ENCODE measurements around the gene GK. TPM values are rescaled to one million over a fixed set of nuclear protein-coding genes. Genes with fewer than 3 reads are reported as not detected.

Gene GK
- total and polyA plus RNA-seq, 9 of the 15 experiments (the other 6 are each of a cell fraction or from before 2014, with no cell fraction given), result 8.0 to 15.7 (median 12.4) TPM

- Histone ChIP-seq H3K9ac (ENCODE audit: insufficient read depth in 1 of 2, low read depth in 2 of 2, low read length in 2 of 2) (no peak overlapping the region), H3K79me2 (ENCODE audit: control insufficient read depth, insufficient read depth, low read length) (no peaks in the 10 kb centered on the region), H2AFZ (ENCODE audit: low read depth, low read length) (no peak overlapping the region), H3K4me3 (no peak overlapping the region), H3K9me3 (replicated peaks; ENCODE audit: control insufficient read depth, insufficient read depth, low read depth, low read length) (no peaks in the 10 kb centered on the region), H3K4me1 (replicated peaks in 1 of 2; ENCODE audit: control insufficient read depth in 2 of 2, insufficient read depth in 2 of 2, low read length in 2 of 2) (no peaks in the 10 kb centered on the region; a peak in 1 of 5 replicates), H4K20me1 (replicated peaks; ENCODE audit: control insufficient read depth, insufficient read depth, low read length) (no peaks in the 10 kb centered on the region), H3K9me1 (ENCODE audit: control insufficient read depth, insufficient read depth, low read length) (no peaks in the 10 kb centered on the region), H3K27ac (ENCODE audit: extremely low read depth, low read depth, low read length) (no peak overlapping the region), H3K27me3 (ENCODE audit: control insufficient read depth in 2 of 2, insufficient read depth in 2 of 2, low read length in 2 of 2) (no peaks in the 10 kb centered on the region), H3K4me2 (ENCODE audit: insufficient read depth, low read length) (no peak overlapping the region), H3K36me3 (ENCODE audit: control insufficient read depth, insufficient read depth, low read length) (no peaks in the 10 kb centered on the region)
- ATAC-seq (no peak), FAIRE-seq (no peak), DNase-seq (ENCODE audit: extremely low read depth in 1 of 4, low spot score in 3 of 4) (no peak)
- POLR2A ChIA-PET, result no interaction called here
- TF ChIP-seq C11orf30 (IDR thresholded peaks at IDR 0.05; ENCODE audit: low read depth) (no peak), STAT5B (CRISPR knock-in tag; IDR thresholded peaks at IDR 0.05) (no peak), ZBTB34 (CRISPR knock-in tag; IDR thresholded peaks at IDR 0.05) (no peak), ZNF398 (CRISPR knock-in tag; IDR thresholded peaks at IDR 0.05) (no peak)
- intact Hi-C loops (cut with micrococcal nuclease), result no loop called here
- BruUV-seq (replicated peaks), result no TSS peak
- in situ Hi-C loops (cut with MboI), result no loop called here
- 36% methylated on average over 3 of the region's 3 CpGs for WGBS (ENCODE audit: insufficient coverage, low coverage, missing lambda C conversion rate)
- CTCF ChIA-PET (ENCODE audit: low intra/inter-chr PET ratio), result no interaction called here
Observed at GRCh38 chrX:30642642-30643041, 10.6 kb upstream of the GK start.

Measured in K562 (cell line).